Mesendoderm (in vitro differentiated cells): ENCODE measurements around the gene TPRA1. TPM values are rescaled to one million over a fixed set of nuclear protein-coding genes. Genes with fewer than 3 reads are reported as not detected.

Experiments
- small RNA-seq: library from polyadenylated mRNA; stranded (forward); fragments of <200 nt; extraction: miRNeasy Mini kit (QIAGEN cat#:217004); gene quantifications from one replicate; pipeline ENCODE3, GENCODE V24; 2013; ENCODE audit not compliant: insufficient read depth

Gene TPRA1

Small RNA genes within 50 kb of the gene (small RNA-seq; reads per million reads assigned to genes)
- not detected for gene AC084035.1
- gene MIR6825 = not detected
- gene MIR7976 = 3.4 reads per million, percentile 53 among the genes with 10 or more reads in this experiment
